NCI-H2107 treated with DMSO at 0.1 percent for 48 hours (cell line): ENCODE results near the gene PDZD7.

Experiments used
- DNase-seq: peaks from one replicate; lab custom pipeline; 2025; ENCODE audit not compliant: unreplicated experiment; lab: John Stamatoyannopoulos, UW

PDZD7 gene

DNA sequence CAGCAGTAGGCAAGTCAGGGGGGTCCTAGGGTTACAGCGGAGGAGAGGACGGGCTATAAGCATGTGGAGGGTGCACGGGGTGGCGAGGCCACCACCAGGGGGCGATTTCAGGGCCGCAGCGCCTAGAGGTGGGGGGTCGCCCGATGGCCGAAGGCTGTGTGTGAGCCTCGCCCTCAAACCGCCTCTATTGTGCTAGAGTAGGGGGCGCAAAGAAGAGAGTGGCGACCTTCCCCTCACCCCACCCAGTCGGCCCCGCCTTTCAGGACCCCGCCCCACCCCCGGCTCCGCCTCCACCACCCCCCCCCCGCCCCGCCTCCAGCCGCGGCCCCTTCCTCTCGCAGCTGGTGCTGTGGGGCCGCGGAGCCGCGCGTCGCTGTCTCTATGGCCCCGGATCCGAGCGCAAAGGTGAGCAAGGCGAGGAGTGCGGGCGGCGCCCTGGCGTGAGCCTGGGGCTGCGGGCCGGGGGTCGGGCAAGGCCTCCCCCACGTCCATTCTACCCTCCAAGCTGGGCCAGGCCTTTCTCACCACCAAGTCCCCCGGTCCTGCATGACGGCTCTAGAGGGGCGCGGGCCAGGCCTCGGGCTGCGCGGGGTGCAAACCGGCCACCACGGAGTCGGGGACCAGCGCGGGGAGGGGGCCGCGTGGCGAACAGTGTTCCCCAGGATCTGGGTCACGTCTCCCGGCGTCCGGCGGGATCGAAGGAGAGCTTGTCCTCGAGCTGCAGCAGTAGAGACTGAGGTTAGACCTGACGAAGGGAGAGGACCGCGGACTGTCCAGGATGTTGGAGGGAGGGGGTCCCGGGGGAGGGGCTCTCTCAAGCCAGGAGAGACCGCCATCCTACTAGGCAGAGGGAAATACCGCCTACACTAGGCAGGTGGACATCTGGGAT is 61.5 kb downstream of the PDZD7 start, which contains the start of gene SEMA4G:
SEMA4G (plus strand) TSS at position 318 of the 889 bp plus-strand sequence. CDS start 3,409 bp downstream, outside the sequence.
- DNase-seq: no peak

DNA sequence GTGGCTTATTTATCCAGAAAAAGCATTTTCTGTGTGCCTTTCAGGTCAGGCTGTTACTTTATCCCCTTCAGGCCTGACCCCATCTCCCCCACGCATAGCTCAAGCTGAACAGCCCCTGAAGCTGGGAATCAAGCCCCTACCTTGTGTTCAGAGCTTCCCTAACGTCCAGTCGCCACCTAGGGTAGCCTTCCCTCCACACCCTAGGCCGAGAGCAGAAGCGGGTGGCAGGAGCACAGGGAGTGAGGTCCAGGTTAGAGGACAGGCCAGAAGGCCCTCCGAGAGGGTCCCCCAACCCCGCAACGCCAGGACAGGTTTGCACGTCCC is 62.1 kb downstream of the PDZD7 start:
- DNase-seq: no peak

DNA sequence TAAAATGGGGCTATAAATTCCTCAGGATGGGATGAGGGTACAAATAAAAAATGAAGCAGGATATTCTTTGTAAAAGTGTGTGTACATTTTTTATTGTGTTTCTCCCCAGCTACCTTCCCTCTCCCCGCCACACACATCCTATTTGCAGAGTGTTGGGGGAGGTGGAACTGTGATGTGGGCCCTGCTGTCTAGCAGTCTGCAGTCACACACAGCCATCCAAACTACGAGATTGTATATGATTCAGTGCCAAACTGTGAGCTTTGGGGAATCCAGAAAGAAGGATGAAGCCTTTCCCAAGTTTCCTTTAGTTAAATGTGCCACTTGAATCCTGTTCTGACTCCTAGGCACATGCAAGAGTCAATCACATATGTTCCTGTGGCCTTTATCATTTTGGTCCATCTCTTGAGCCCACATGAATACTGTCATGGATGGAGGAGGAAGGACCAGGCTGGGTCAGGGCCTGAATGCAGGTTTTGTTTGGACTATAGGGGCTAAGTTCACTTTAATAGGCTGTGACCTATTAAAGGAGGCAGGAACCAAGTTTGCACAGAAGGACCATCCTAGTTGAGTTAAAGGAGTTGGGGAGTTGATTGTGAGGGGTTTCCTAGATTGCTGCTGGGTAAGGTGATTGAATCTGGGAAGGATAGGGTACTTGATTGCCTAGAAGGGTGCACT is 62.7 kb downstream of the PDZD7 start:
- DNase-seq: no peak

DNA sequence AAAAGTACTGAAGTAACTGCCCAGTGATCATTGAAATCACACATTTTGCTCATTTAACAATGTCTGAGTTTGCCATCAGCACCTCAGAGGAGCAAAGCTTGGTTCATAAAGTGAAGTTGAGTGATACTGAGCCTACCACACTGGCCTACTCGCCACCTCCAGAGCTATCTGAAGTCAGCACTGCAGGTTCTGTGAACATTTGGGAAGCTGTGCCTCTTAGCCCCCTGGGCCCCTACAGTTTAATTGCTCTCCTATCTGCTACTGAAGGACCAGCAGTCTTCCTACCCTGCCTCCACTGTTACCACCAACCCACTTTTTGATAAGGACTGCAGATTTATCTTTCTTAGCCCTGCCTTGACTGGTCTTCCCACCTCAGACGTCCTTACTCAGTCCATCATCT is 63.6 kb downstream of the PDZD7 start:
- DNase-seq: no peak

DNA sequence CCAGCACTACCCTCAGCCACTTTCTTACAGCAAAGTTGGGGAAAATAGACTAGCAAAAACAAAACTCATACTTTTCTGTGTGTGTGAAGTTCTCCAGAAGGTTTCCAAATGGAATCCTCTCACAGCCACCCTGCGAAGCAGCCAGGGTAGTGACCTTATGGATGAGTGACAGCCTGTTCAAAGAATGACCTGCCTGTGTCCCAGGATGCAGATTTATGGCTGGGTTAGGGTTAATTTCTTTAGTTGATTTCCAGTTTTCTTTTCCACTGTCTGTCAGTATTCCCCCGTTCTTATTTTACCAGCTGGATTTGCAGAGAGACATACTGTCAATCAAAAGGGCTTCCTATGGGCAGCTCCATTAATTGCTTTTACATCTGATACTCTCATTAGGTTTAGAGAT is 64.0 kb downstream of the PDZD7 start:
- DNase-seq: no peak

DNA sequence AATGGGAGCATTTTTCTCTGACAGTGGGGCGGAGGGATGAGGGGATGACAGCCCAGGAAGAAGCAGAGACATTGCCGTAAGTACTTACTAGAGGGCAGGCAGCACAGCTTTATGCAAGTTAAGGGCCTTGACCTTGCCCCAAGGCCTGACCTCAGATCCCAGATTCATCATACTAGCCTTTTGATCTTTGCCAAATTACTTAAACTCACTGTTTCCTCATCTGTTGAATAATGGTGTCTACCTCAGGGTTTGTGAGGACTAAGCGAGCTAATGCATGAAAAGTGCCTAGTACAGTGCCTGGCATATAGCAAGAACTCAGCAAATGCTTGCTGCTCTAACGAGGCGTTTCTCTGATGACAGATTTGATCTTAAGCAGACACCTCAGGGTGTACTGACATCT is 65.1 kb downstream of the PDZD7 start:
- DNase-seq: no peak

DNA sequence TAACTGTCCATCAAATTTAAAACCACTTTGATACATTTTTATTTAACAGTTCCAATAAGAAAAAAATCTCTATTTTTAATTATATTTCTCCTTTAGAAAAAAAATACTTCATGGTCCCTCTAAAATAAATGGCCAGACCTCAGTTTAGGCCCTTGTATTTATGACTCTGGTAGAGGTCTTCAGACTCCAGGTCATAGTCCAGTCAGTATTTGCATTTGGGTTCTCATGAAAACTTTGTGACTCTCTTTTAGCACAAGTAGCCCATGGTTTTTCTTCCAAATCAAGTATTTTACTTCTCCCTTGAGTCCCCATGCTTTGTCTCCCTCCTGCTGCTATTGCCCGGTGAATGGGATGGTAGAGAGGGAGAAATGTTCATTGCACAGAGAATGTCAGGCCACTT is 67.1 kb downstream of the PDZD7 start:
- no peak for DNase-seq

DNA sequence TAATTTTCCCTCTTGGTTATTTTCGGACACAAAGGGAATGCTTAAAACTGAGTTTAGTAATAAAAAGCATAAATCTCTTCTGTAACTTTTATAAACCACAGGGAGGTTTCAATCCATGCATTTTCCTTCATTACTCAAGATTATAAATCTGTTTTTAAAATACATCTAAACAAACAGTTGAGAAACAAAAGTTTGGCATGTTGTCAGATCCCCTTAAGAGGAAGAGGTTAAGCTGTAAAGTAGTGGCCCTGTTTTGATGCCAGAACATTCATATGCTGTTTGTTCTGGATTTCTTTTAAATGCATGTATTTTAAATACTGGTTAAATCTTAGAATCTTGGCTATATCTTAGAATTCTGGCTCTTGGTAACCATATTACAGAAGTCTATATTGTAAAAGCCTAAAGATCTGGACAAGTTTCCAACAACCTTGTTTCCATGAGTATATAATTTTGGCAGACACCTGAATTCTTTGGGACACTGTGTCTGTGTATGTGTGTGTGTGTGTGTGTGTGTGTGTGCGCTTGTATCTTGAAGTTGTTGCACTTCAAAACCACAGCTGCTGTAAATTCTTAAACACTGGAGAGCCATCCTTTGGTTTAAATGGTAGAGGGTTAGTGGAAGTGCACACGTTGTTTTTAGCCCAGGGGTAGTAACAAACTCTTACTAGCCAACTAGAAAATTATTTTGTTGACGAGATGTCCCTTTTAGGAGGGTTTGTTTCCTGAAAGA is 68.4 kb downstream of the PDZD7 start:
- no peak for DNase-seq

DNA sequence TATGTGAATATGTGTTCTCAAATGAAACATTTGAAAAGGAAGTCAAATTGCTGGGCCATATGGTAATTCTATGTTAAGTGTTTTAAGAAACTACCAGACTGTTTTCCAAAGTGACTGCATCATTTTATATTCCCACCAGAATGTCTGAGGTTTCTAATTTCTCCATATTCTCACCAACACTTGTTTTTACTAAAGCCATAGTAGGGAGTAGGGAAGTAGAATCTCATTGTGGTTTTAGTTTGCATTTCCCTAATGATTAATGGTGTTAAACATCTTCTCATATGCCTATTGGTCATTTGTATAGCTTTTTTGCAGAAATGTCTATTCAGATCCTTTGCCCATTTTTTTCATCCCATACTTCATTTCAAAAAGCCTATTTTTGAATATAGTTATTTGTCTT is 70.7 kb downstream of the PDZD7 start:
- DNase-seq: no peak
